HG03354 (cell line): ENCODE data around the gene ANKRA2.

Experiments used
- ATAC-seq: cut with Tn5 transposase; IDR thresholded peaks from one replicate; pipeline ENCODE4 v1.9.1; 2021; ENCODE audit warnings: mild to moderate bottlenecking; ENCODE audit not compliant: unreplicated experiment, poor library complexity, severe bottlenecking

The ANKRA2 gene

GRCh38 chr5:73558950-73559349, 6.5 kb downstream of the ANKRA2 start:
- ATAC-seq = no peak

DNA sequence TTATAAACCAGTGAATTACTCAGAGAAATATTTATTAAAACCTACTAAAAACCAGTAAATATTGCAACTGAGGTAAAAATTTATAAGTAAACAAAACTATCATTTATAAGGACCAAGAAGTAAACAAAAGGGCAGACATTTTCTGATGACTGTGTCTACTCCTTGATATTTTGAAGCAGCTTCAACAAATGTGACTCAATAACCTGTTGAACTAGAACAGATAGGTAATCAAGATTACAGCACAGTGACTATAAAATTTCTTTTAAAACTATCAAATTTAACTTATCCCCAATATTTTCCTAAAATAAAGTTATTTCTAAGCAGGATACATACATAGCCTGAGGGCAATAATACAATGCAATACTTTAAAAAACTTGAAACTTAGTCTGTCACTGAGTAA, 12.8 kb downstream of the ANKRA2 start:
- no peak for ATAC-seq

- ATAC-seq = no peak
These were observed 15.4 kb downstream of the ANKRA2 start for GRCh38 chr5:73550016-73550415.

DNA sequence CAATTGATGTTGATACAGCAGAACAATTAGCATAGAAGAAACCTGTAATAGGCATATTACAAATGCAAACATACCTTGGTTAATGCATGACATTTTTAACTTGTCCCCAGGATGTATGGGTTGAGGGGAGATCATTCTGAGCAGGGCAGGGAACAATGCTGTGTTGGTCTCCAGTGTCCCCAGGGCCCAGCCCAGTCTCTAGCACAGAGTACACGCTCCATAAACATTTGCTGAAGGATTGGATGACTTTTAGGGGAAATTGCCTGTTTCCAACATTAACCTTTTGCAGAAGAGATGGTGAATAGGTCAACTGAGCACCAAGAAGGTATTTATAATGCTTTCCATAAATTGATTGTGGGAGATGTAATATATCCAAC, 20.0 kb downstream of the ANKRA2 start:
- ATAC-seq = no peak

GRCh38 chr5:73544429-73545402, 20.7 kb downstream of the ANKRA2 start:
- ATAC-seq = no peak

DNA sequence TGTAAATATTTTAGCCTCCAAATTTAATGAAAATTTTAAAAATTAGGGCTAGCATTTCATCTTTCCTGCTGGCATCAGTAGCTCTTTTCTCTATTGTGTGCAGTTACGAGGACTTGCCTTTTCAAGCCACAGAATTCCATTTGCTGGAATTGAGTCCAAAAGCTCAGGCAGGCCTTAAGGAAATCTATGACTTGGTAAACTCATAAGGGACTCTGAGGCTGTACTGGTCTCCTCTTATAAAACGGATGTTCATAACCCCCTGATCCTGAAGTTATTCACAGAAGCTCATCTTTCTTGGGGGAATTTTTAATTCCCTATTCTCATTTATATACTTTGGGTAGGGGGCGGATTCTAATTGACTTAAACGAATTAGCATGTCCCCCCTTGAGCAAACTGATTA, 23.4 kb downstream of the ANKRA2 start:
- no peak for ATAC-seq

GRCh38 chr5:73540192-73540591, 25.2 kb downstream of the ANKRA2 start:
- ATAC-seq = no peak

GRCh38 chr5:73539730-73540129, 25.7 kb downstream of the ANKRA2 start:
- no peak for ATAC-seq

DNA sequence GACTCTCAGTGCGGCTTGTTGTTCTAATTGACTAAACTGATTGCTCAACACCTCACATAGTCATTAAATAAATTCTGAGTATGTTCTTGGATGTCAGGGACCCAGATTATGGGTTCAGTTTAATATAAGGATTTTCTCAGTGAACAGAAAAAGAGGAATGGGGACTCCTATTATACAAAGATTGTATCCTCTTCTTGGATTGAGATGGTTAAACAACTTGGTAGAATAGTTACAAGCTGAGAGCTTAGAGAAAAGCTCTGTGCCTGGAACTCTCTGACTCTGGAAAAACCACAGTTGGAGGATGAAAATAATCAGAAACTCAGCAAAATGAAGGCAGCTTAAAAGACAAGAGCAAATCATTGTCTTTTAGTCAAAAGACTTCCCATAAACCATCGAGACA, 30.5 kb downstream of the ANKRA2 start:
- no peak for ATAC-seq

- ATAC-seq = no peak
These were observed 31.3 kb downstream of the ANKRA2 start for GRCh38 chr5:73534011-73534644.

DNA sequence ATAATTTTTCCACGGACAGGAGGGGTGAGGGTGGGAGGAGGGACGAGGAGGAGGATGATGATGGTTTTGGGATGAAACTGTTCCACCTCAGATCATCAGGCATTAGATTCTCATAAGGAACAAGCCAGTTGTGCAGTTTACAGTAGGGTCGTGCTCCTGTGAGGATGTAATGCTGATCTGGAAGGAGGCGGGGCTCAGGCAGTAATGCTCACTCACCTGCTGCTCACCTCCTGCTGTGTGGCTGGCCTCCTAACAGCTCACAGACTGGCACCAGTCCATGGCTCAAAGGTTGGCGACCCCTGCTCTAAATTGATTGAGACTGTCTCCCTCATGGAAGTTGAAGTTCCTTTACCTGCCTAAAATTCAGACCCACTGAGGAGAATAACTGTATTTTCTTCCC, 33.2 kb downstream of the ANKRA2 start:
- no peak for ATAC-seq

DNA sequence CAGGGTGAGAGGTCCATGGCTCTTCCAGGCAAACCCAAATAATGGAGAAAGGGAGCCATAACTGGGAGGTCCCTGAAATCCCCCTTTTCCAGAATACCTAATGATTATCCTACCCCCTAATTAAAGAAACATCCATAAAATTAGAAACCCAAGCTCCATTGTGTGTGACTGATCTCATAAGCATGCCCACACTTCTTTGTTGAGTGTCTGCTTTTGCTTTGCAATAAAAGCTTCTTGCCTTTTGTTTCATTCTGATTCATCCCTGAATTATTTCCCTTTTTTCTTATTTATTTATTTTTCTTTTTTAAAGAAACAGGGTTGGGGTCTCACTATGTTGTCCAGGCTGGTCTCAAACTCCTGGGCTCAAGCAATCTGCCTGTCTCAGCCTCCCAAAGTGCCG, 34.1 kb downstream of the ANKRA2 start:
- no peak for ATAC-seq

DNA sequence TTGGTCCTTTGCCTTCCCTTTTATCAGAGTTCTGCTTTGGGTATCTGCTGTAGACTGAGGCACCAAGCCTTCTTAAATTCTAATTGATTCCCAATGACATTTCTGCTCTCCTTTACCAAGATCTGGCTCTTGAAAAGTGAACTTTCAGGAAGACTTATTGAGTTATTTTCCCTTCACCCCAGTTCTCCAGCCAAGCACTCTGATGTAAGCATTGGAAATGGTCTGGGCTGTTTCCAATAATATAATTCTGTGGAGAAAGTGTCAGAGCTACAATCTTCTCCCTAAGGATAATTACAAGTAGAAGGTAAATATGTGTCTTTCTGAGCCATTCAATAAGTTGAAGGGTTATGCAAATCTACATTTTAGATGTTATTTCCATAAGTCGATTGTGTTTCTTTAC, 36.4 kb downstream of the ANKRA2 start:
- ATAC-seq = no peak

GRCh38 chr5:73528248-73528647, 37.2 kb downstream of the ANKRA2 start:
- ATAC-seq = no peak

DNA sequence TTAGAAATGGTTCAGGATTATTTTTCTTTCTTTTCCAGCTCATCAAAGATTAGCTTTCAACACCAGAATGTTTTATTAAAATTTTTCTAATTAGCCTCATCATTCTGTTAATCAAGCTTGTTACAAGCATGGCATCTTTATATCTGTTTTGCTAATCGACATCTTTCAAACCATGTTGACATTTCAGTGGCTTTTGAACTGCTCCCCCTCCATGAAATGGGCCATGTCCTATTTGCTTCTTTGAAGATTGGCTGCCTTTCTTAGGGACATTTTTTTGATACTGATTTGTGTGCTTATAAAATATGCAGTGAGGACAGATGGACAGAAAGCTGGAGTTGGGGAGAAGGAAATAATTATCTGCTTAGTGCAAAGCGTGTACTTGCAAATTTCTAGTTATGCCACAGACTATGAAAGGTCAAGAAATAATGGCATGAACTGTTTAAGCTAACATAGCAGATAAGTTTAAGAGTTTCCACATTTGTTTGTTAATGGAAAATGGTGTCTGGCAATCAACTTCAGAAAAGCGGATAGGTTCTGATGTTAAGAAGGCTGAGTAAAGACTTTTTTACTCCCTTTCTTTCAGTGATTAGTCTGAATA, 39.7 kb downstream of the ANKRA2 start:
- no peak for ATAC-seq

DNA sequence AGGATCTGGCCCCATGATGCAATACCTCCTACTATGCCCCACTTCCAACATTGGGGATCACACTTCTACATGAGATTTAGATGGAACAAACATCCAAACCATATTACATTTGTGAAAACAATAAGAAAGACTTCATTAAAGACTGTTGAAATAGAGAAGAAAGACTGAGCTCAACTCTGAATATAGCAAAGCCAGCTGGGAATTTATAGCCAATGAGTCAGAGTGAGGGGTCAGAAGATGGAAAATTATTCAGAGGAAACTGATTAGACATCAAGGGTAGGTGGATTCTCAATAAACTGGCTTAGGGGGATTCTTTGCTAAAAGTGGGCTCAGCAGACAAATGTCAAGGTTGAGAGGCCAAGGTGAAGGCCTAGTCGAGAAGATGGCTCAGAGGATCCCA, 41.6 kb downstream of the ANKRA2 start:
- ATAC-seq = no peak

DNA sequence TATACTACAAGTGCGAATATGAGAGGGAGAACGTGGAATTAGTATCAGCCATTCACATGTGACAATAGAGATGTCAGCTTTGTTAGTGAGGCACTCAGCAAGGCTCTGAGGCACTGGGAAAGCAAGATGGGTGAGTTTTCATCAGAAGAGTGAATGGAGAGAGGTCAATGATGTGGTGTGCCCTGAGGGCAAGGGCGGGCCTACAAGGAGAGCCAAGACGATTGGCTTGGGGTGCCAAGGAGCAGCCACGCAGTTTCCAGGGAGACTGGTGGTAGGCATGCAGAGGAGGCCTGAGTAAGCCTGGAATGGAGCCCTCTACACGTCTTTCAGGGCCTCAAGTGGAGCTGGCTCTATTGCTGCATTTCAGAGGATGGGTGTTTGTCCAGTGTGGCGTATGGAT, 42.5 kb downstream of the ANKRA2 start:
- no peak for ATAC-seq

GRCh38 chr5:73519531-73520283, 45.7 kb downstream of the ANKRA2 start:
- ATAC-seq = peak; percentile 99

DNA sequence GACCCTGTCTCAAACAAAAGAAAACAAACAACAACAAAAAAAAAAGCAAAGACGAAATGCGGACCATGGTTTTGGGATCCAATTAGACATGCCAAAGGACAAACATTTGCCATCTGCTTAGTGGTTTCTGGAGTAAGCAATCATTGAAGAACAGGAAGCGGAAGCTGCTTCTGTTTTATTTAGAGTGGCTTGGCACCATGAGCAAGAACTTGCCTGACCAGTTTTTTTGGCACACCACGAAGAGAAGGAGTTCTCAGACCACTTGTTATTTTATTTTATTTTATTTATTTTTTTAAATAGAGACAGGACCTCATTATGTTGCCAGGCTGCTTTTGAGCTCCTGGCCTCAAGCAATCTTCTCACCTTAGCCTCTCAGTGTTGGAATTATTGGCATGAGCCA, 50.2 kb downstream of the ANKRA2 start:
- no peak for ATAC-seq

- ATAC-seq = no peak
These were observed 51.0 kb downstream of the ANKRA2 start for GRCh38 chr5:73514418-73514817.
